Gastroesophageal sphincter (tissue), 4 donors: Measurements from ENCODE around the gene TTLL6. TPM values are rescaled to one million over a fixed set of nuclear protein-coding genes. Genes with fewer than 3 reads are reported as not detected.
"Not testable (repeated sequence)": the region's sequence is repeated elsewhere in the genome, so short reads cannot be mapped to it uniquely, and the experiment has no call there.

Experiments used
- ATAC-seq: fragments of 150-250 bp; one replicate; pipeline ENCODE4 v1.9.1; 2016; ENCODE audit warnings: mild to moderate bottlenecking, moderate library complexity
- H3K27ac ChIP-seq, 4 donors: fragments of 200-600 bp; sonication (generic) in 3 of 4; 1 replicate in 3 of 4; 2 replicates in 1 of 4; pipeline ENCODE4 v1.5.1; 2016 to 2019
- H3K27me3 ChIP-seq: fragments of 200-600 bp; sonication (generic); one replicate; pipeline ENCODE4 v1.5.1; 2019
- H3K36me3 ChIP-seq, 2 donors: fragments of 200-600 bp; sonication (generic); one replicate each; pipeline ENCODE4 v1.5.1; 2019; ENCODE audit warnings: control low read depth in 1 of 2
- H3K4me1 ChIP-seq, 3 donors: fragments of 200-600 bp; sonication (generic); 1 replicate in 2 of 3; 2 replicates in 1 of 3; pipeline ENCODE4 v1.5.1; 2016 to 2019; ENCODE audit warnings: control low read depth in 2 of 3
- H3K4me3 ChIP-seq, 2 donors: fragments of 200-600 bp; sonication (generic); one replicate each; pipeline ENCODE4 v1.5.1; 2019; ENCODE audit warnings: mild to moderate bottlenecking in 1 of 2, moderate library complexity in 1 of 2
- H3K9me3 ChIP-seq, 3 donors: fragments of 200-600 bp; sonication (generic); one replicate each; pipeline ENCODE4 v1.5.1; 2017 to 2019; ENCODE audit warnings: control low read depth in 2 of 3
- EP300 ChIP-seq: sonication (generic); formaldehyde crosslinking; IDR thresholded peaks from one replicate; pipeline ENCODE4 v1.6.1; 2017; ENCODE audit warnings: antibody characterized with exemption, mild to moderate bottlenecking
- POLR2A ChIP-seq, 2 donors: fragments of 450-650 bp; IDR thresholded peaks; one replicate each; pipeline ENCODE4 v1.6.1; 2017; ENCODE audit warnings: antibody characterized with exemption in 2 of 2, mild to moderate bottlenecking in 2 of 2, moderate library complexity in 1 of 2
- POLR2AphosphoS5 ChIP-seq: sonication (generic); formaldehyde crosslinking; IDR thresholded peaks from one replicate; pipeline ENCODE4 v1.6.1; 2017; ENCODE audit warnings: antibody characterized with exemption
- WGBS, 2 donors: methylation state at CpG; one replicate each; pipeline ENCODE4 v1.1.5; 2018; ENCODE audit warnings: low coverage in 1 of 2; 5-methylcytosine and 5-hydroxymethylcytosine counted together
- small RNA-seq, 4 donors: library from RNA; depleted of rRNA; stranded (forward); fragments of <200 nt; gene quantifications; one replicate each; pipeline ENCODE3, GENCODE V24; 2016
- total RNA-seq, 4 donors: library from RNA; depleted of rRNA; stranded (reverse); fragments of >200 nt; gene quantifications; one replicate each; pipeline ENCODE4 v1.1.0, GENCODE V29; 2016
- TF ChIP-seq, protein P1 (sequence below), 4 experiments: fragments of 200-600 bp in 2 of 4; fragments of 450-650 bp in 2 of 4; sonication (generic) in 1 of 4; IDR thresholded peaks; one replicate each; pipeline ENCODE4 v1.5.1; 2017 to 2019; ENCODE audit warnings: antibody characterized with exemption in 4 of 4, mild to moderate bottlenecking in 2 of 4, moderate library complexity in 2 of 4

Gene TTLL6
- total RNA-seq, 4 donors from 2014 or later = not detected

GRCh38 chr17:48717367-48718226, 99.4 kb downstream of the TTLL6 start:
- H3K4me3 ChIP-seq = no peak overlapping the region
- 7 to 9% methylated on average over 7 to 10 of the region's 10 CpGs for WGBS, 2 donors
- H3K9me3 ChIP-seq = no peaks in the 10 kb centered on the region
- H3K27me3 ChIP-seq = peaks cover 100% of the 10 kb centered on the region
- no peak overlapping the region for H3K27ac ChIP-seq
- no peaks in the 10 kb centered on the region for H3K36me3 ChIP-seq
- TF ChIP-seq POLR2AphosphoS5 = no peak
- TF ChIP-seq POLR2A (IDR thresholded peaks at IDR 0.05) = no peak
- TF ChIP-seq, protein P1, sequence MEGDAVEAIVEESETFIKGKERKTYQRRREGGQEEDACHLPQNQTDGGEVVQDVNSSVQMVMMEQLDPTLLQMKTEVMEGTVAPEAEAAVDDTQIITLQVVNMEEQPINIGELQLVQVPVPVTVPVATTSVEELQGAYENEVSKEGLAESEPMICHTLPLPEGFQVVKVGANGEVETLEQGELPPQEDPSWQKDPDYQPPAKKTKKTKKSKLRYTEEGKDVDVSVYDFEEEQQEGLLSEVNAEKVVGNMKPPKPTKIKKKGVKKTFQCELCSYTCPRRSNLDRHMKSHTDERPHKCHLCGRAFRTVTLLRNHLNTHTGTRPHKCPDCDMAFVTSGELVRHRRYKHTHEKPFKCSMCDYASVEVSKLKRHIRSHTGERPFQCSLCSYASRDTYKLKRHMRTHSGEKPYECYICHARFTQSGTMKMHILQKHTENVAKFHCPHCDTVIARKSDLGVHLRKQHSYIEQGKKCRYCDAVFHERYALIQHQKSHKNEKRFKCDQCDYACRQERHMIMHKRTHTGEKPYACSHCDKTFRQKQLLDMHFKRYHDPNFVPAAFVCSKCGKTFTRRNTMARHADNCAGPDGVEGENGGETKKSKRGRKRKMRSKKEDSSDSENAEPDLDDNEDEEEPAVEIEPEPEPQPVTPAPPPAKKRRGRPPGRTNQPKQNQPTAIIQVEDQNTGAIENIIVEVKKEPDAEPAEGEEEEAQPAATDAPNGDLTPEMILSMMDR (IDR thresholded peaks at IDR 0.05) = no peak
- TF ChIP-seq EP300 = no peak
- no peak for ATAC-seq
- peaks cover 0 to 19% (median 9%) of the 10 kb centered on the region in 3 donors for H3K4me1 ChIP-seq

- Histone ChIP-seq H3K4me1 (peaks cover 0 to 19% (median 9%) of the 10 kb centered on the region in 3 donors), H3K27me3 (peaks cover 100% of the 10 kb centered on the region)
- H3K27ac ChIP-seq, H3K36me3 ChIP-seq, H3K9me3 ChIP-seq, ATAC-seq, H3K4me3 ChIP-seq: not testable (repeated sequence)
- WGBS, 2 donors = 58% methylated on average over 3 of the region's 3 CpGs; no CpG with 5 or more reads in 1 of the 2 donors
Measured at GRCh38 chr17:48716549-48716948, 100.5 kb downstream of the TTLL6 start.

DNA sequence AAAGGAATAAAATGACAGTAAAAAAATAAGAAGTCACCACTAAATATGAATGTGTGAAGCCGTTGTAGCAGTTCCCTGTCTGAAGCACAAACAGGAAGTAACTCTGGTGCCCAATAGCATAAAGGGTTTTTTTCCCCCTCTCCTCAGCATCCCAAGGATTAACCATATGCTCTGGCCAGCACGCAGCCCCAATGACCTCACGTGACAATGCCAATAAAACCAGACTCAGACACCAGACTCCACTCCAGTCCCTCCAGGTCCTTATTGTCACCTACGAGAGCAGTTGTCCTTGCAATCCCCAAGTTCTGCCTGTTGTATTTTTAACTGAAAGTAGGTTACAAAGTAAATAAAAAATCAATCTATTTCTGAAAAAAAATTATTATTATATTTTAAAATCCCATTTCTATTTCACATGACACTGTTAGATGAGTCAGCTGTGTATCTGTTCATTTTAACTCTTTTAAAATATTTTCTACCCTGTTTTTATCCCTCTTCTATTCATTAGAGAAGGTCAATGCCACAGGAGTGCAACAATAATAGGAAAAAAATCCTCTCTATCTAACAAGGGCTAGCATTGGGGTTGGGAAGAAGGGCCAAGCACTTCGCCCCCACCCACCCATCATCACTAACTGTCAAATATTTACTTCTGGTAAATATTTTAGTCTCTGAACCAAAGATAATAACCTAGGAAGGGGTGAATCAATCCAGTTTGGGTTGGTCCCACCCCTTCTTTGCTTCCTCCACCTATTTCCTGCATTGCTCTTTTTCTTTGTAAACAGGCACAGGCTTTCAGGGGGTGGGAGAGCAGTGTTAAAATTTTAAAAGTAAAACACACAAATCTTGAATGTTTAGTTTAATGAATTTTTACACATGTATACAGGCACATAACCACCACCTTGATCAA, 101.3 kb downstream of the TTLL6 start:
- 29 to 40% methylated on average over 4 to 5 of the region's 5 CpGs for WGBS, 2 donors
- Histone ChIP-seq H3K4me3 (no peak overlapping the region), H3K27me3 (peaks cover 100% of the 10 kb centered on the region), H3K27ac (no peak overlapping the region), H3K4me1 (peaks cover 0 to 19% (median 9%) of the 10 kb centered on the region in 3 donors), H3K9me3 (no peaks in the 10 kb centered on the region), H3K36me3 (no peaks in the 10 kb centered on the region)
- no peak for ATAC-seq
- no peak for TF ChIP-seq EP300
- TF ChIP-seq, protein P1 (IDR thresholded peaks at IDR 0.05) = no peak

Small RNAs within 50 kb of the gene (small RNA-seq; reads per million reads assigned to genes)
- gene COX6B1P2 (0 reads per million in 4 donors), gene MIR3185 (0 reads per million in 4 donors), gene RF02132 (0 reads per million in 4 donors), gene RF02133 (0 reads per million in 4 donors), gene RN7SL125P (0 reads per million in 4 donors)

Other genes starting within 250 kb of the TTLL6 start
- 10 to 100 TPM in 1 of 4 donors, 1 to 10 TPM in 3; 3.0 to 12.9 (median 6.9) TPM for gene HOXB4, start 238.9 kb downstream of the TTLL6 start, total RNA-seq
- 10 to 100 TPM; 11.4 to 48.7 (median 24.2) TPM for gene HOXB3, start 227.0 kb downstream of the TTLL6 start, total RNA-seq
- 1 to 10 TPM in 3 of 4 donors, under 1 TPM in 1; 0.27 to 2.7 (median 1.4) TPM for gene HOXB5, start 223.4 kb downstream of the TTLL6 start, total RNA-seq
- gene HOXB6, start 212.2 kb downstream of the TTLL6 start, total RNA-seq = 10 to 100 TPM in 1 of 4 donors, 1 to 10 TPM in 3; 4.9 to 40.1 (median 5.1) TPM
- 1 to 10 TPM in 3 of 4 donors, under 1 TPM in 1; 0.78 to 8.9 (median 3.0) TPM for gene HOXB7, start 206.2 kb downstream of the TTLL6 start, total RNA-seq
- gene HOXB8, start 201.9 kb downstream of the TTLL6 start, total RNA-seq = 1 to 10 TPM in 1 of 4 donors, under 1 TPM in 1, not detected in 2; 0.27 to 3.9 TPM
- gene HOXB9, start 190.9 kb downstream of the TTLL6 start, total RNA-seq = not detected
- gene PRAC1, start 94.7 kb downstream of the TTLL6 start, total RNA-seq = not detected
- gene PRAC2, start 94.0 kb downstream of the TTLL6 start, total RNA-seq = not detected
- gene HOXB13, start 88.5 kb downstream of the TTLL6 start, total RNA-seq = not detected
- gene CALCOCO2, start 13.8 kb upstream of the TTLL6 start, total RNA-seq = 100 to 1,000 TPM; 177 to 244 (median 227) TPM
- 100 to 1,000 TPM in 1 of 4 donors, 10 to 100 TPM in 3; 65.0 to 112 (median 82.7) TPM for gene ATP5MC1, start 75.6 kb upstream of the TTLL6 start, total RNA-seq
- gene UBE2Z, start 91.2 kb upstream of the TTLL6 start, total RNA-seq = 10 to 100 TPM; 52.1 to 73.7 (median 60.4) TPM
- 100 to 1,000 TPM in 1 of 4 donors, 10 to 100 TPM in 3; 74.3 to 127 (median 97.0) TPM for gene SNF8, start 127.6 kb upstream of the TTLL6 start, total RNA-seq
- not detected for gene GIP, start 151.4 kb upstream of the TTLL6 start, total RNA-seq
- under 1 TPM in 1 of 4 donors, not detected in 3; 0.04 TPM for gene IGF2BP1, start 180.2 kb upstream of the TTLL6 start, total RNA-seq